Hepatocyte (in vitro differentiated cells): ENCODE data around the gene MEIS2. TPM values are rescaled to one million over a fixed set of nuclear protein-coding genes. Genes with fewer than 3 reads are reported as not detected.

Experiments
- DNase-seq: peaks from one replicate; pipeline ENCODE4 v3.0.0-alpha.2; 2016; ENCODE audit warnings: low spot score
- H2AFZ ChIP-seq: fragments of 200-600 bp; sonication (generic); 2 replicates; pipeline ENCODE4 v1.6.0; 2016; ENCODE audit warnings: antibody characterized with exemption, mild to moderate bottlenecking
- H3K27ac ChIP-seq: fragments of 200-600 bp; sonication (generic); 2 replicates; pipeline ENCODE4 v1.5.1; 2016; ENCODE audit warnings: mild to moderate bottlenecking
- H3K27me3 ChIP-seq: fragments of 200-600 bp; sonication (generic); 2 replicates; pipeline ENCODE4 v1.6.1; 2016
- H3K36me3 ChIP-seq: fragments of 200-600 bp; sonication (generic); replicated peaks from 2 replicates; pipeline ENCODE4 v1.5.1; 2016; ENCODE audit warnings: low read depth; ENCODE audit not compliant: insufficient read depth
- H3K4me1 ChIP-seq: fragments of 200-600 bp; sonication (generic); 2 replicates; pipeline ENCODE4 v1.5.1; 2016; ENCODE audit warnings: mild to moderate bottlenecking, moderate library complexity; ENCODE audit not compliant: insufficient read depth
- H3K4me2 ChIP-seq: fragments of 200-600 bp; sonication (generic); 2 replicates; pipeline ENCODE4 v1.6.0; 2016
- H3K4me3 ChIP-seq: fragments of 200-600 bp; sonication (generic); 2 replicates; pipeline ENCODE4 v1.5.1; 2016; ENCODE audit warnings: mild to moderate bottlenecking
- H3K79me2 ChIP-seq: fragments of 200-600 bp; sonication (generic); 2 replicates; pipeline ENCODE4 v1.6.0; 2017; ENCODE audit warnings: mild to moderate bottlenecking
- H3K9me2 ChIP-seq: fragments of 200-600 bp; sonication (generic); replicated peaks from 2 replicates; pipeline ENCODE4 v1.6.0; 2017; ENCODE audit warnings: mild to moderate bottlenecking; ENCODE audit not compliant: insufficient read depth
- H3K9me3 ChIP-seq: fragments of 200-600 bp; sonication (generic); 2 replicates; pipeline ENCODE4 v1.5.1; 2016; ENCODE audit warnings: low read depth, mild to moderate bottlenecking
- H4K20me1 ChIP-seq: fragments of 200-600 bp; sonication (generic); 2 replicates; pipeline ENCODE4 v1.6.0; 2016; ENCODE audit warnings: mild to moderate bottlenecking; ENCODE audit not compliant: insufficient read depth, poor library complexity, severe bottlenecking
- CTCF ChIP-seq: fragments of 200-600 bp; sonication (generic); IDR thresholded peaks from 2 replicates; pipeline ENCODE4 v1.5.1; 2016; ENCODE audit warnings: antibody characterized with exemption, mild to moderate bottlenecking; ENCODE audit not compliant: poor library complexity
- EZH2 ChIP-seq: fragments of 200-600 bp; sonication (generic); IDR thresholded peaks from 2 replicates; pipeline ENCODE4 v1.6.1; 2016; ENCODE audit warnings: antibody characterized with exemption, mild to moderate bottlenecking, borderline replicate concordance
- EZH2phosphoT487 ChIP-seq: fragments of 200-600 bp; sonication (generic); IDR thresholded peaks from one replicate; pipeline ENCODE4 v1.6.1; 2018; ENCODE audit warnings: antibody characterized with exemption, mild to moderate bottlenecking, low read depth, moderate library complexity; ENCODE audit not compliant: unreplicated experiment, severe bottlenecking
- WGBS: methylation state at CpG from one replicate; pipeline ENCODE4 v1.1.6; 2016; ENCODE audit warnings: low lambda C conversion rate; ENCODE audit errors: missing lambda C conversion rate; 5-methylcytosine and 5-hydroxymethylcytosine counted together
- polyA plus RNA-seq: library from polyadenylated mRNA; unstranded; fragments of >200 nt; fragmentation: Nextera tagmentation; extraction: Ambion mirVana; gene quantifications from 2 replicates; pipeline ENCODE4 v1.2.1, GENCODE V29; 2016
- total RNA-seq: library from RNA; depleted of rRNA; stranded (reverse); fragments of >200 nt; gene quantifications from 2 replicates; pipeline ENCODE4 v1.2.3, GENCODE V29; 2014

MEIS2 gene
- total and polyA plus RNA-seq, 2 experiments from 2014 or later: 20.6 to 33.5 TPM

GRCh38 chr15:36879568-36880222 lies 220.7 kb downstream of the MEIS2 start:
- Histone ChIP-seq H2AFZ (no peak overlapping the region), H3K9me2 (no peaks in the 10 kb centered on the region), H3K36me3 (no peaks in the 10 kb centered on the region), H3K79me2 (no peaks in the 10 kb centered on the region), H3K4me1 (no peaks in the 10 kb centered on the region), H3K27ac (no peak overlapping the region), H3K27me3 (peaks cover 92% of the 10 kb centered on the region), H3K4me2 (peak overlapping the region; percentile 74), H3K9me3 (no peaks in the 10 kb centered on the region), H4K20me1 (no peaks in the 10 kb centered on the region), H3K4me3 (no peak overlapping the region)
- no peak for DNase-seq
- TF ChIP-seq EZH2phosphoT487 (no peak), CTCF (no peak), EZH2 (peak; percentile 47)
- 23% methylated on average over 25 of the region's 25 CpGs for WGBS

GRCh38 chr15:36878684-36879262 lies 221.6 kb downstream of the MEIS2 start:
- Histone ChIP-seq H3K36me3 (no peaks in the 10 kb centered on the region), H4K20me1 (no peaks in the 10 kb centered on the region), H3K9me2 (no peaks in the 10 kb centered on the region), H3K4me3 (no peak overlapping the region), H3K27ac (no peak overlapping the region), H3K4me1 (no peaks in the 10 kb centered on the region), H3K27me3 (peaks cover 88% of the 10 kb centered on the region), H2AFZ (no peak overlapping the region), H3K4me2 (peak overlapping the region; percentile 65), H3K9me3 (no peaks in the 10 kb centered on the region), H3K79me2 (no peaks in the 10 kb centered on the region)
- TF ChIP-seq EZH2phosphoT487 (peak; percentile 15), CTCF (no peak)
- DNase-seq: no peak
- 38% methylated on average over 12 of the region's 12 CpGs for WGBS

- Histone ChIP-seq H3K9me3 (no peaks in the 10 kb centered on the region), H2AFZ (no peak overlapping the region), H3K27ac (no peak overlapping the region), H3K27me3 (peaks cover 83% of the 10 kb centered on the region), H3K4me2 (peak overlapping the region; percentile 65), H3K36me3 (no peaks in the 10 kb centered on the region), H3K79me2 (no peaks in the 10 kb centered on the region), H4K20me1 (no peaks in the 10 kb centered on the region), H3K4me3 (no peak overlapping the region), H3K4me1 (no peaks in the 10 kb centered on the region), H3K9me2 (no peaks in the 10 kb centered on the region)
- TF ChIP-seq CTCF (no peak), EZH2phosphoT487 (no peak), EZH2 (peak; percentile 73)
- 29% methylated on average over 31 of the region's 38 CpGs for WGBS
- DNase-seq: no peak
Measured at GRCh38 chr15:36877796-36878683, 222.3 kb downstream of the MEIS2 start.
